A549 (cell line): ENCODE results near the gene NUP214. TPM values are rescaled to one million over a fixed set of nuclear protein-coding genes. Genes with fewer than 3 reads are reported as not detected.
"Not testable (repeated sequence)": the region's sequence is repeated elsewhere in the genome, so short reads cannot be mapped to it uniquely, and the experiment has no call there.

Experiments
- ATAC-seq, 2 experiments: fragments of 200-7000 bp in 1 of 2; fragments of >200 bp in 1 of 2; cut with Nextera tagmentation in 1 of 2; cut with Tn5 transposase in 1 of 2; 3 replicates each; pipeline versions ENCODE4 v1.8.0 to v1.9.1; 2018 to 2020; ENCODE audit warnings: mild to moderate bottlenecking in 1 of 2, moderate library complexity in 1 of 2
- CTCF ChIA-PET: fragments of 300-600 bp; sonication (Branson Sonifier 250); formaldehyde crosslinking; extraction: SDS; loops from one replicate; lab custom pipeline; 2021; ENCODE audit warnings: antibody characterized with exemption, inconsistent platforms; lab: Yijun Ruan, JAX
- POLR2A ChIA-PET: fragments of 350-600 bp; formaldehyde crosslinking; extraction: SDS; loops from one replicate; lab custom pipeline; 2021; ENCODE audit warnings: antibody characterized with exemption, inconsistent platforms; lab: Yijun Ruan, JAX
- DNase-seq, 2 experiments: peaks; one replicate each; pipeline versions ENCODE4 v3.0.0 to v3.0.0-alpha.2; 2011 to 2016; ENCODE audit warnings: low read depth in 1 of 2, low spot score in 1 of 2
- FAIRE-seq: peaks from 2 replicates; lab custom pipeline; 2011; peaks lifted over from hg19 to GRCh38; lab: Jason Lieb, UNC
- H3K27ac ChIP-seq, 2 experiments: fragments of >200 bp; sonication (Bioruptor Twin); formaldehyde crosslinking; 3 replicates each; pipeline ENCODE4 v1.5.1; 2016 to 2017
- H3K4me1 ChIP-seq: fragments of >200 bp; sonication (Bioruptor Twin); formaldehyde crosslinking; 3 replicates; pipeline ENCODE4 v1.6.1; 2016
- H3K4me2 ChIP-seq: fragments of >200 bp; sonication (Bioruptor Twin); formaldehyde crosslinking; 3 replicates; pipeline ENCODE4 v1.6.1; 2016
- H3K4me3 ChIP-seq: fragments of >200 bp; sonication (Bioruptor Twin); formaldehyde crosslinking; 3 replicates; pipeline ENCODE4 v1.5.1; 2016
- H3K9me3 ChIP-seq: fragments of >200 bp; sonication (Bioruptor Twin); formaldehyde crosslinking; 3 replicates; pipeline ENCODE4 v1.6.1; 2016
- FOSL2 ChIP-seq, 2 experiments: fragments of 450-650 bp in 1 of 2; fragments of >200 bp in 1 of 2; sonication (Bioruptor Twin) in 1 of 2; formaldehyde crosslinking; IDR thresholded peaks; 2 replicates each; pipeline versions ENCODE4 v1.5.0 to v1.6.1; 2016 to 2020; ENCODE audit warnings: mild to moderate bottlenecking in 1 of 2, moderate library complexity in 1 of 2
- GATA3 ChIP-seq: IDR thresholded peaks from 2 replicates; pipeline ENCODE4 v1.6.1; 2012; ENCODE audit warnings: borderline replicate concordance
- HEYL ChIP-seq: fragments of 250-450 bp; sonication (Bioruptor Pico); IDR thresholded peaks from 2 replicates; pipeline ENCODE4 v1.8.0; 2021; ENCODE audit warnings: mild to moderate bottlenecking, moderate library complexity
- MAZ ChIP-seq: fragments of 150-350 bp; IDR thresholded peaks from 2 replicates; pipeline ENCODE4 v1.6.1; 2014; ENCODE audit warnings: antibody characterized with exemption, low read depth, low read length, borderline replicate concordance
- NFE2L2 ChIP-seq: fragments of 150-350 bp; conservative IDR thresholded peaks from 2 replicates; pipeline ENCODE4 v1.6.1; 2014; ENCODE audit warnings: low read length
- NPAS2 ChIP-seq: fragments of 250-450 bp; sonication (Bioruptor Pico); IDR thresholded peaks from 2 replicates; pipeline ENCODE4 v1.8.0; 2022; ENCODE audit warnings: mild to moderate bottlenecking, moderate library complexity, borderline replicate concordance
- NR3C1 ChIP-seq: fragments of >200 bp; sonication (Bioruptor Twin); formaldehyde crosslinking; IDR thresholded peaks from 3 replicates; pipeline ENCODE4 v1.6.1; 2017
- POLR2AphosphoS2 ChIP-seq: conservative IDR thresholded peaks from 2 replicates; pipeline ENCODE4 v1.6.1; 2012; ENCODE audit warnings: low read length, improper control_type of control experiment, inconsistent platforms
- RAD21 ChIP-seq, 2 experiments: fragments of >200 bp in 1 of 2; sonication (Bioruptor Twin) in 1 of 2; formaldehyde crosslinking in 1 of 2; IDR thresholded peaks in 1 of 2; conservative IDR thresholded peaks in 1 of 2; 2 replicates in 1 of 2; 3 replicates in 1 of 2; pipeline ENCODE4 v1.6.1; 2012 to 2018; ENCODE audit warnings: inconsistent platforms in 1 of 2
- RNF2 ChIP-seq: fragments of 200-600 bp; sonication (generic); IDR thresholded peaks from 2 replicates; pipeline ENCODE4 v1.6.1; 2016; ENCODE audit warnings: low read depth, mild to moderate bottlenecking, antibody characterized with exemption, moderate library complexity, borderline replicate concordance
- WGBS: methylation state at CpG from one replicate; pipeline ENCODE4 v1.1.6; 2017; ENCODE audit errors: missing lambda C conversion rate; 5-methylcytosine and 5-hydroxymethylcytosine counted together
- polyA plus RNA-seq, 4 experiments: library from polyadenylated mRNA; depleted of rRNA in 3 of 4; stranded (reverse); fragments of >200 nt; fragmentation: RNase III in 1 of 4; extraction: RNeasy Plus Mini Kit Qiagen cat#74134 plus additional on column Dnase treatment in 1 of 4; gene quantifications; 2 replicates in 3 of 4; 3 replicates in 1 of 4; pipeline ENCODE4 v1.2.3, GENCODE V29; 2011 to 2017
- TF ChIP-seq, protein P1 (sequence below): IDR thresholded peaks from 2 replicates; pipeline ENCODE4 v1.6.1; 2012
- TF ChIP-seq, protein P2 (sequence below): fragments of >200 bp; sonication (Bioruptor Twin); formaldehyde crosslinking; IDR thresholded peaks from 2 replicates; pipeline ENCODE4 v1.6.1; 2016
- TF ChIP-seq, protein P3 (sequence below): fragments of >200 bp; sonication (Bioruptor Twin); formaldehyde crosslinking; IDR thresholded peaks from 3 replicates; pipeline ENCODE4 v1.6.1; 2016
- TF ChIP-seq, protein P4 (sequence below): IDR thresholded peaks from 2 replicates; pipeline ENCODE4 v1.6.1; 2012; ENCODE audit warnings: low read depth, borderline replicate concordance
- TF ChIP-seq, protein P5 (sequence below): IDR thresholded peaks from 2 replicates; pipeline ENCODE4 v1.6.1; 2012

NUP214 gene
- polyA plus RNA-seq, 2 of the 4 experiments (the other 2 are of a cell fraction): 14.4 to 18.5 TPM

DNA sequence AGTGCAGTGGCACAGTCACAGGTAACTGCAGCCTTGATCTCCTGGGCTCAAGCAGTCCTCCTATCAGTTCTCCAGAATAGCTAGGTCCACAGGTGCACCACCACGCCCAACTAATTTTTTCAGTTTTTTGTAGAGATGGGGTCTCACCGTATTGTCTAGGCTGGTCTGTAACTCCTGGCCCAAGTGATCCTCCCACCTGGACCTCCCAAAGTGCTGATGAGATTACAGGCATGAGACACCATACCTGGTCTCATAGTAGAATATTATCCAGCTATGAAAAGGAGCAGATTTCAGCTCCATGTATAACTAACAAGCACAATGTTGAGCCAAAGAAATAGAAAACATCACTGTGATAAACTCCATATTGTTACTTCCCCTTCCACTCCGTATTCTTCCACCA, 81.1 kb downstream of the NUP214 start:
- 98% methylated on average over 3 of the region's 3 CpGs for WGBS
- CTCF ChIA-PET: interaction anchor here (1.2 to 1.9 kb wide), 3 partner anchors 9 to 130 kb away, joined by 3 to 8 read pairs (median 4); no protein-coding TSS in a partner anchor

DNA sequence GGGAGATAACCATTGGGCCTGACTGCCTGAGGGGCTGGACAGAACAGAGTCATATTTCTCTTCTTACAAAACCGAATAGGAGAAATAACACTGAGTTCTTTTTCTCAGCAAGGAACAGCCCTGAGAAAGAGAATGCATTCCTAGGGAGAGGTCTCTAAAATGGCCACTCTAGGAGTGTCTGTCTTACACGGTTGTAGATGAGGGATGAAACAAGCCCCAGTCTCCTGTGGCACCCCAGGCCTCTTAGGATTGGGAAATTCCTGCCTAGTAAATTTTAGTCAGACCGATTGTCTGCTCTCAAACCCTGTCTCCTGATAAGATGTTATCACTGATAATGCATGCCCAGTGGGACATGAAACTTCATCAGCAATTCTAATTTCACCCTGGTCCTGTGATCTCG, 86.5 kb downstream of the NUP214 start:
- 80% methylated on average over 4 of the region's 4 CpGs for WGBS
- CTCF ChIA-PET: interaction anchor here (3.3 kb wide), 1 partner anchor 125 kb away, joined by 11 read pairs; no protein-coding TSS in a partner anchor
- ATAC-seq, POLR2A ChIA-PET, H3K4me1 ChIP-seq, H3K27ac ChIP-seq, DNase-seq, H3K9me3 ChIP-seq, FAIRE-seq, H3K4me3 ChIP-seq, H3K4me2 ChIP-seq: not testable (repeated sequence)

More for the DNA sequence above, 81.1 kb downstream of the NUP214 start:
- Histone ChIP-seq H3K4me1 (no peaks in the 10 kb centered on the region), H3K4me3 (no peak overlapping the region), H3K4me2 (no peak overlapping the region), H3K27ac (no peak overlapping the region)
- FAIRE-seq (no peak), DNase-seq (no peak), ATAC-seq (no peak)
- TF ChIP-seq GATA3 (no peak), MAZ (no peak)
- TF ChIP-seq, all 56 proteins: peak for 0
- H3K9me3 ChIP-seq: no peaks in the 10 kb centered on the region
- POLR2A ChIA-PET: no interaction called here

DNA sequence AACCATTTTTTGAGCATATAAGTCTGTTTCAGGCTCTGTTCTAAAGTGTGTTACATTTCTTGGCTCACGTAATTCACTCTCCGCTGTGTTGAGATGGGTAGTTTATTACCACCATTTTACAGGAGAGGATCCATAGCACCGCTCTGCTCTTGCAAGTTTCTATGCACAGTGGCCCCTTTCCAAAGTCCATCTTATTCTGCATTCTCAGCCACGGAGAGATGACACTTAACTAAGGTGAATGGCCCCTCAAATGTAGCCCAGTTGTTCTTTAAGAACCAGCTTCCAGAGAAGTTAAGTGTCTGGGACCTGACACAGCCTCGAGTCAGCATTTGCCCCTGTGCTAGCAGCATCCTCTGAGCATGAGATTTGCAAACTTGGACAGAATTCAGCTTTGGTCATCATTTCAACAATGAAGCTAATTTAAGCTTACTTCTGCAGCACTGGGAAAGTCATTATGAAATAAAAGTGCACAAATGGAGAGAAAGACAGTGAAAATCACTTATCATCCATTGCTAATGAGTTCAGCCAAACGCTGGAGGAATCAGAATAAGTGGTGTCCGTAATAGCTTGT, 89.0 kb downstream of the NUP214 start:
- ATAC-seq: no peak
- no peak for FAIRE-seq
- CTCF ChIA-PET: interaction anchor here (0.8 to 3.5 kb wide), 4 partner anchors 15 to 122 kb away, joined by 3 to 13 read pairs (median 10); no protein-coding TSS in a partner anchor
- Histone ChIP-seq H3K27ac (no peak overlapping the region), H3K9me3 (no peaks in the 10 kb centered on the region)
- TF ChIP-seq HEYL (CRISPR knock-in tag) (no peak), NFE2L2 (no peak), NR3C1 (no peak)
- TF ChIP-seq, protein P1, sequence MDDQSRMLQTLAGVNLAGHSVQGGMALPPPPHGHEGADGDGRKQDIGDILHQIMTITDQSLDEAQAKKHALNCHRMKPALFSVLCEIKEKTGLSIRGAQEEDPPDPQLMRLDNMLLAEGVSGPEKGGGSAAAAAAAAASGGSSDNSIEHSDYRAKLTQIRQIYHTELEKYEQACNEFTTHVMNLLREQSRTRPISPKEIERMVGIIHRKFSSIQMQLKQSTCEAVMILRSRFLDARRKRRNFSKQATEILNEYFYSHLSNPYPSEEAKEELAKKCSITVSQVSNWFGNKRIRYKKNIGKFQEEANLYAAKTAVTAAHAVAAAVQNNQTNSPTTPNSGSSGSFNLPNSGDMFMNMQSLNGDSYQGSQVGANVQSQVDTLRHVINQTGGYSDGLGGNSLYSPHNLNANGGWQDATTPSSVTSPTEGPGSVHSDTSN: no peak
- TF ChIP-seq, protein P2, sequence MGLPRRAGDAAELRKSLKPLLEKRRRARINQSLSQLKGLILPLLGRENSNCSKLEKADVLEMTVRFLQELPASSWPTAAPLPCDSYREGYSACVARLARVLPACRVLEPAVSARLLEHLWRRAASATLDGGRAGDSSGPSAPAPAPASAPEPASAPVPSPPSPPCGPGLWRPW: no peak
- TF ChIP-seq, all 56 proteins: peak for 0
- POLR2A ChIA-PET: interaction anchor here (0.6 kb wide), 1 partner anchor 21 kb away, joined by 3 read pairs; no protein-coding TSS in a partner anchor
- H3K4me3 ChIP-seq: no peak overlapping the region
- 86% methylated on average over 7 of the region's 7 CpGs for WGBS
- H3K4me1 ChIP-seq: no peaks in the 10 kb centered on the region
- DNase-seq: no peak
- no peak overlapping the region for H3K4me2 ChIP-seq

DNA sequence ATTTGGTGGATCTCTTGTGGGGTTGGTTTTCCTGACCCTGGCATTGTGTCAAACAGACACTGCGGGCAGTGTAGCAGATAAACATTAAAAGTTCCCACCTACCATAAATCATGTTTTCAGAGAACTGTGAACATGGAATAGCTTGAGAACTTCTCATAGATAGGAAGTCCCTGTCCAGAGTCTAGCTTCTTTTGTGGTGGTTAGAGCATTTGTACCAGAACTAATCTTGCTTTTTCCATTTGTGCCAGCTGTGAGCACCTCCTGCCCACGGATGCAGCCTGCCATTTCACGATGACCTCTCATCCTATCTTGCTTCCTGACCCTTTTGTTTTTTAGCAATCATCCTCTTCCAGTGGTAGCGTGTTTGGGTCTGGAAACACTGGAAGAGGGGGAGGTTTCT, 89.5 kb downstream of the NUP214 start:
- Histone ChIP-seq H3K4me1 (no peaks in the 10 kb centered on the region), H3K4me3 (no peak overlapping the region), H3K27ac (no peak overlapping the region), H3K9me3 (no peaks in the 10 kb centered on the region)
- no peak for FAIRE-seq
- WGBS: 92% methylated on average over 4 of the region's 4 CpGs
- ATAC-seq: no peak
- DNase-seq: no peak
- ChIA-PET CTCF (interaction anchor here (0.8 to 3.5 kb wide), 5 partner anchors 11 to 121 kb away, joined by 3 to 13 read pairs (median 9); no protein-coding TSS in a partner anchor), POLR2A (interaction anchor here (0.6 kb wide), 1 partner anchor 20 kb away, joined by 3 read pairs; no protein-coding TSS in a partner anchor)
- TF ChIP-seq NPAS2 (CRISPR knock-in tag) (no peak), RAD21 (conservative IDR thresholded peaks at IDR 0.05 in 1 of 2, IDR thresholded peaks at IDR 0.05 in 1 of 2) (no peak), FOSL2 (IDR thresholded peaks at IDR 0.05) (no peak), FOSL2 (CRISPR knock-in tag; IDR thresholded peaks at IDR 0.05) (no peak), POLR2AphosphoS2 (no peak), MAZ (no peak), NR3C1 (no peak), RNF2 (no peak)
- TF ChIP-seq, protein P3, sequence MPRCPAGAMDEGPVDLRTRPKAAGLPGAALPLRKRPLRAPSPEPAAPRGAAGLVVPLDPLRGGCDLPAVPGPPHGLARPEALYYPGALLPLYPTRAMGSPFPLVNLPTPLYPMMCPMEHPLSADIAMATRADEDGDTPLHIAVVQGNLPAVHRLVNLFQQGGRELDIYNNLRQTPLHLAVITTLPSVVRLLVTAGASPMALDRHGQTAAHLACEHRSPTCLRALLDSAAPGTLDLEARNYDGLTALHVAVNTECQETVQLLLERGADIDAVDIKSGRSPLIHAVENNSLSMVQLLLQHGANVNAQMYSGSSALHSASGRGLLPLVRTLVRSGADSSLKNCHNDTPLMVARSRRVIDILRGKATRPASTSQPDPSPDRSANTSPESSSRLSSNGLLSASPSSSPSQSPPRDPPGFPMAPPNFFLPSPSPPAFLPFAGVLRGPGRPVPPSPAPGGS: no peak
- TF ChIP-seq, protein P4, sequence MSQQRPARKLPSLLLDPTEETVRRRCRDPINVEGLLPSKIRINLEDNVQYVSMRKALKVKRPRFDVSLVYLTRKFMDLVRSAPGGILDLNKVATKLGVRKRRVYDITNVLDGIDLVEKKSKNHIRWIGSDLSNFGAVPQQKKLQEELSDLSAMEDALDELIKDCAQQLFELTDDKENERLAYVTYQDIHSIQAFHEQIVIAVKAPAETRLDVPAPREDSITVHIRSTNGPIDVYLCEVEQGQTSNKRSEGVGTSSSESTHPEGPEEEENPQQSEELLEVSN: no peak
- TF ChIP-seq, protein P2: no peak
- TF ChIP-seq, protein P5, sequence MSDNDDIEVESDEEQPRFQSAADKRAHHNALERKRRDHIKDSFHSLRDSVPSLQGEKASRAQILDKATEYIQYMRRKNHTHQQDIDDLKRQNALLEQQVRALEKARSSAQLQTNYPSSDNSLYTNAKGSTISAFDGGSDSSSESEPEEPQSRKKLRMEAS: no peak
- TF ChIP-seq, all 56 proteins: peak for 0
- no peak overlapping the region for H3K4me2 ChIP-seq
